Measurements from ENCODE around the gene NIPBL.

DNA sequence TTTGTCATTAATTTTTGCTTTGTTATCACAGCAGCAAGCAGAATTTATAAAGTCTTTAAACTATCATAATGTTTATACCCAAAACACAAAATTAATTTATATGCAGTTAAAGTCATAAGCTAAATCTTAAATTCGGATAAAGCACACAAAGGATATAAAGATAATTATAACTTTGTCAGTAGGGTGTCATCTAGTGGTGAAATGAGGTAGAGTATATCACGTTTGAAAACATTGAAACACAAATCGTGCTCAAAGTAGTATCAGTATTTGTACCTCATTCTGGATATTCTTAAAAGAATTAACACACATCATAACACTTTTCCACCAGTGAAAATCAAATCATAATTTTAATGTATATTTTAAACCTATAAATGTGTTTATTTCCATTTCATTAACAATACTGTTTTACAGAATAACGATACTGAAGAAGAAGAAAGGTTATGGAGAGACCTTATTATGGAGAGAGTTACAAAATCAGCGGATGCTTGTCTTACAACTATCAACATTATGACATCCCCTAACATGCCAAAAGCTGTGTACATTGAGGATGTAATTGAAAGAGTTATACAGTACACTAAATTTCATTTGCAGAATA lies 129.5 kb downstream of the NIPBL start:
- TF ChIP-seq GATA3 (IDR thresholded peaks at IDR 0.05; ENCODE audit: low read depth, low read length) = no peak
- TF ChIP-seq GATA2 (IDR thresholded peaks at IDR 0.05; ENCODE audit: low read depth, low read length) = no peak

Measured in SH-SY5Y (cell line).